HepG2 (cell line): ENCODE measurements around the gene C6orf136. TPM values are rescaled to one million over a fixed set of nuclear protein-coding genes. Genes with fewer than 3 reads are reported as not detected.

Experiments used
- BHLHE40 ChIP-seq: IDR thresholded peaks from 2 replicates; pipeline ENCODE4 v1.6.1; 2011; ENCODE audit warnings: low read length, improper control_type of control experiment
- CENPT ChIP-seq: sonication (generic); formaldehyde crosslinking; IDR thresholded peaks from 2 replicates; pipeline ENCODE4 v1.8.0; 2022; ENCODE audit warnings: low read depth, mild to moderate bottlenecking, moderate library complexity, missing genetic modification reagents
- CTCF ChIP-seq: sonication (generic); formaldehyde crosslinking; IDR thresholded peaks from 2 replicates; pipeline ENCODE4 v1.5.0; 2020; ENCODE audit warnings: mild to moderate bottlenecking, missing genetic modification reagents, moderate library complexity
- E2F1 ChIP-seq: sonication (generic); formaldehyde crosslinking; IDR thresholded peaks from 2 replicates; pipeline ENCODE4 v1.5.0; 2020; ENCODE audit warnings: missing genetic modification reagents
- E2F5 ChIP-seq: sonication (generic); formaldehyde crosslinking; conservative IDR thresholded peaks from 2 replicates; pipeline ENCODE4 v1.4.0; 2020; ENCODE audit warnings: missing genetic modification reagents
- FOSL1 ChIP-seq: sonication (generic); formaldehyde crosslinking; IDR thresholded peaks from 2 replicates; pipeline ENCODE4 v1.9.0; 2021; ENCODE audit warnings: missing genetic modification reagents, borderline replicate concordance
- HDAC6 ChIP-seq: fragments of 200-600 bp; sonication (generic); IDR thresholded peaks from 2 replicates; pipeline ENCODE4 v1.7.0; 2017; ENCODE audit warnings: mild to moderate bottlenecking, antibody characterized with exemption, low read length, low read depth
- HNRNPLL ChIP-seq: fragments of 200-400 bp; formaldehyde crosslinking; IDR thresholded peaks from 2 replicates; pipeline ENCODE4 v1.6.1; 2017; ENCODE audit warnings: mild to moderate bottlenecking, low read depth, low read length; ENCODE audit not compliant: poor library complexity, severe bottlenecking
- HOXA7 ChIP-seq: sonication (generic); formaldehyde crosslinking; IDR thresholded peaks from 2 replicates; pipeline ENCODE4 v1.8.1; 2022; ENCODE audit warnings: mild to moderate bottlenecking, missing genetic modification reagents, moderate library complexity
- JUND ChIP-seq: sonication (generic); formaldehyde crosslinking; IDR thresholded peaks from 2 replicates; pipeline ENCODE4 v1.8.0; 2022; ENCODE audit warnings: mild to moderate bottlenecking, missing genetic modification reagents
- KAT7 ChIP-seq: IDR thresholded peaks from 2 replicates; pipeline ENCODE4 v1.6.1; 2018; ENCODE audit warnings: borderline replicate concordance, missing compliant biosample characterization
- KDM4B ChIP-seq: sonication (generic); formaldehyde crosslinking; IDR thresholded peaks from 2 replicates; pipeline ENCODE4 v1.4.0; 2020; ENCODE audit warnings: missing genetic modification reagents
- MYNN ChIP-seq: sonication (generic); formaldehyde crosslinking; IDR thresholded peaks from 2 replicates; pipeline ENCODE4 v1.4.0; 2020; ENCODE audit warnings: mild to moderate bottlenecking, low read depth, missing genetic modification reagents
- PAF1 ChIP-seq: IDR thresholded peaks from 2 replicates; pipeline ENCODE4 v1.6.1; 2016; ENCODE audit warnings: missing genetic modification reagents, missing compliant biosample characterization
- RBM39 ChIP-seq: fragments of 200-400 bp; formaldehyde crosslinking; IDR thresholded peaks from one replicate; pipeline ENCODE4 v1.6.1; 2018; ENCODE audit warnings: antibody characterized with exemption, mild to moderate bottlenecking, low read depth, low read length; ENCODE audit not compliant: poor library complexity, severe bottlenecking
- REPIN1 ChIP-seq: sonication (generic); formaldehyde crosslinking; IDR thresholded peaks from 2 replicates; pipeline ENCODE4 v1.8.0; 2022; ENCODE audit warnings: missing genetic modification reagents, low read depth, mild to moderate bottlenecking, borderline replicate concordance
- SNAPC2 ChIP-seq: sonication (generic); formaldehyde crosslinking; IDR thresholded peaks from 2 replicates; pipeline ENCODE4 v1.8.1; 2022; ENCODE audit warnings: mild to moderate bottlenecking, missing genetic modification reagents
- SP4 ChIP-seq: sonication (generic); formaldehyde crosslinking; IDR thresholded peaks from 2 replicates; pipeline ENCODE4 v1.8.1; 2023; ENCODE audit warnings: mild to moderate bottlenecking, missing genetic modification reagents
- ZBTB1 ChIP-seq: sonication (generic); formaldehyde crosslinking; IDR thresholded peaks from 2 replicates; pipeline ENCODE4 v1.4.0; 2020; ENCODE audit warnings: missing genetic modification reagents, borderline replicate concordance
- ZBTB44 ChIP-seq: sonication (generic); formaldehyde crosslinking; IDR thresholded peaks from 2 replicates; pipeline ENCODE4 v1.4.0; 2020; ENCODE audit warnings: missing genetic modification reagents
- ZBTB8A ChIP-seq: sonication (generic); formaldehyde crosslinking; IDR thresholded peaks from 2 replicates; pipeline ENCODE4 v1.4.0; 2020; ENCODE audit warnings: mild to moderate bottlenecking, low read depth, missing genetic modification reagents, borderline replicate concordance
- ZNF543 ChIP-seq: sonication (generic); formaldehyde crosslinking; IDR thresholded peaks from 2 replicates; pipeline ENCODE4 v1.4.0; 2020; ENCODE audit warnings: mild to moderate bottlenecking, missing genetic modification reagents
- ZNF678 ChIP-seq: sonication (generic); formaldehyde crosslinking; IDR thresholded peaks from 2 replicates; pipeline ENCODE4 v1.4.0; 2020; ENCODE audit warnings: mild to moderate bottlenecking, missing genetic modification reagents
- ZNF777 ChIP-seq: sonication (generic); formaldehyde crosslinking; IDR thresholded peaks from 2 replicates; pipeline ENCODE4 v1.4.0; 2020; ENCODE audit warnings: missing genetic modification reagents
- ZSCAN30 ChIP-seq: sonication (generic); formaldehyde crosslinking; IDR thresholded peaks from 2 replicates; pipeline ENCODE4 v1.5.0; 2020; ENCODE audit warnings: mild to moderate bottlenecking, missing genetic modification reagents
- polyA plus RNA-seq, 8 experiments: library from polyadenylated mRNA; depleted of rRNA in 3 of 8; stranded (reverse) in 7 of 8; unstranded in 1 of 8; fragments of >200 nt; fragmentation: Illumina TruSeq in 4 of 8; extraction: Trizol in 4 of 8; gene quantifications; 2 replicates each; pipeline versions ENCODE4 v1.2.1 to v1.2.3, GENCODE V29; 2011 to 2016; ENCODE audit warnings: low read depth in 4 of 8, missing spikeins in 1 of 8, mixed read lengths in 1 of 8; ENCODE audit not compliant: insufficient read depth in 1 of 8
- total RNA-seq, 5 experiments: library from RNA; depleted of rRNA; stranded (reverse); fragments of >200 nt; fragmentation: Illumina TruSeq; extraction: Trizol; gene quantifications; 2 replicates each; pipeline ENCODE4 v1.2.3, GENCODE V29; 2016; ENCODE audit warnings: low read depth in 1 of 5

The C6orf136 gene
- total and polyA plus RNA-seq, 2 of the 13 experiments (the other 11 are each of a cell fraction or from before 2014, with no cell fraction given), result 12.0 to 26.2 TPM

GRCh38 chr6:30690403-30691207 is 43.7 kb downstream of the C6orf136 start, which contains the start of gene NRM (continued):
- TF ChIP-seq CENPT (CRISPR knock-in tag) (no peak), ZBTB44 (CRISPR knock-in tag) (no peak), ZSCAN30 (no peak), E2F5 (0 out of 2 replicates have a peak, but pooled peaks have one; percentile 24), REPIN1 (CRISPR knock-in tag) (no peak), FOSL1 (CRISPR knock-in tag) (no peak), PAF1 (CRISPR knock-in tag) (no peak), ZNF777 (CRISPR knock-in tag) (peak; percentile 48), HNRNPLL (peak; percentile 75), ZNF678 (no peak), ZNF543 (CRISPR knock-in tag) (no peak), KAT7 (CRISPR knock-in tag) (0 out of 2 replicates have a peak, but pooled peaks have one; percentile 13), SP4 (peak; percentile 95), ZBTB1 (CRISPR knock-in tag) (no peak), SNAPC2 (CRISPR knock-in tag) (0 out of 2 replicates have a peak, but pooled peaks have one; percentile 19), HDAC6 (no peak), MYNN (CRISPR knock-in tag) (no peak), RBM39 (peak; percentile 45), KDM4B (CRISPR knock-in tag) (no peak), CTCF (CRISPR knock-in tag) (0 out of 2 replicates have a peak, but pooled peaks have one; percentile 13), BHLHE40 (peak; percentile 41; the same call in 1 of the 2 replicates), E2F1 (peak; percentile 59), HOXA7 (CRISPR knock-in tag) (no peak), ZBTB8A (CRISPR knock-in tag) (no peak), JUND (CRISPR knock-in tag) (no peak)
